Ammon's horn (tissue), 1 donor: ENCODE results near the gene PIP5KL1.

ENCODE experiments used
- DNase-seq: peaks from one replicate; pipeline ENCODE4 v3.0.0-alpha.2; 2016; ENCODE audit warnings: low spot score

Gene PIP5KL1

DNA sequence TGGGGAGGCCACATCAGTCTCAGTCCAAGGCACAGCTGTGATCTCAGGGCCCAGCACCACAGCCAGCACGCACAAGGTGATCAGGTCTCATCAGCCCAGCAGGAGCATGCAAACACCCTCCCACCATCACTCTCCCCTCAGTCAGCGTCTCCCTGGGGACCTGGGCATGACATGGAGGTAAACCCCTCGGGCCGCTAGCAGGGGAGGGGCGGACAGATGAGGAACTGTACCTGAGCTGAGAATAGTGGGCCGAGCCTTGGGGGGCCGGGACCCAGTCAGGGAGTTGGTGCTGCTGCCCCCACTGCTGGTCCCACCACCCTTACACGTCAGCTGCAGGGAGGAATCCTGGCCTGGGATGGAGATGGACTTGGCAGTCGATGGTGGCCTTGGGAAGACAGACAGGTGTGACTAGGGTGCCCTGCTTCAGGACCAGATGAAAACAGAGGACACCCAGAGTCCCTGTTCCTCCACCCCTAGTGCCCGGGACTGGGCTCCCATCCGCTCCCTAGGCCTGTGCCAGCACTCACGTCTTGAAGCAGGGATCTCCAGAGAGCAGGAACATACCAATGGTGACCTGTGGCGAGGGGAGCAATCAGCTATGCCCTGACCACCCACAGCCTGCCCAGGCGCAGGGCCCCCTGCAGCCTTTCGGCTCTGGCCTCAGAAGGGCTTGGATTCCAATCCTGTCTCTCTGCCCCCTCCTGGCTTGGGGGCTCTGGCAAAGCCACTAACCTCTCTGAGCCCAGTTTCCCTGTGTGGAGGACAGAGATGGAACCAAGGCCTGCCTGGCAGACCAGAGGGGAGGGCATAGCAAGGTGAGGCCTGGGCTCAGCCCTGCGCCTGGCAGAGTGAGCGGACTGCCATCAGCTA is 17.5 kb upstream of the PIP5KL1 start:
- DNase-seq, result no peak

DNA sequence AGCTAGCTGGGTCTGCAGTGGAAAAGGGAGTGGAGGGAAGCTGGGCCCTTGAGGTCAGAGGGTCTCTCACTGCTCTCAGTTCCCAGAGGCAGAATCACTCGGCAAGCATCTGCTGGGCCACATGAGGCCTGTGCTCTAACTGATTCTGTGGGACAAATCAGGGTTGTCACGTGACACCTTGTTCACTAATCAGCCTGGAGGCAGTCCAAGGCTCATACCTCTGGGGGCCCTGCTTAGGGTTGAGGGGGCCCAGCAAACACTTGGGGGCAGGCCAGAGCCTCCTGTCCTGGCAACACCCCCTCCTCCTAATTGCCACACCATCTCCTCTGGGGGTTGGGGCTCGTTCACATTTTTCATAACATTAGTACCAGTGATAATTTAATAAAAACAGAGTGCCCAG is 16.2 kb upstream of the PIP5KL1 start:
- DNase-seq, result no peak

DNA sequence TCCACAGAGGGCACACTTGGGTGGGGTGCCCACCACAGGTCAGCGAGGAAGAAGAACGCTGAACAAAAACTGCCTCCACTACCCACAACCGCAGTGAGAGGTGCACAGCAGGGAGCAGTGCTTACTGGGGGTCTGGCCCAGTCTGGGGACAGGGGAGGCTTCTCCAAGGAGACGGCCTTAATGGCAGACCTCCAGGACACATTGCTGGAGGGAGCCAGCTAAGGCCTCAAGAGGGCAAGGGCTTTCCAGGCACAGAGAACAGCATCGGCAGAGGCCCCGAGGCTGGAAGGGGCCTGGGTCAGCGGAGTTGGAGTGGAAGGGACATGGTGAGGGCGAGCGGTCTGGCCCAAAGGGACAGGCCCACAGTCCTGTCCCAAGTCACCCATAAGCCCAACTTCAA is 15.4 kb upstream of the PIP5KL1 start:
- no peak for DNase-seq

DNA sequence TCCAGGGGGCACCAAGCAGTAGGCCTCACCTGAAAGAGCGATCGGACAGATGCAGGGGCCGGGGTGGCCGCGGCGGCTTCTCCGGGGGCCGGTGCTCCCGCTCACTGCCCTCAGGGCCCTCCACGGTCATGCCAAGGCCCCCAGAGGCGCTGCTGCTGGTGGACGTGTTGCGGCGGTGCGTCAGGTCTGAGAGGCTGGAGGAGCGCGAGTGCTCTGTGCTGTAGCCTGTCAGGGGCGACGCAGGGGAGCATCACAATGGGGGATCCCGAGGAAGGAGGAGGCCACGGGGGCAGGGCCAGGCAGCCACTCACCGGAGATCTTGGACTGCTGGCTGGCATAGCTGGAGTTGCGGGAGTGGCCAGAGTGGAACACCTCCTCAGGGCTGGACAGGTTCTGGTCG is 14.8 kb upstream of the PIP5KL1 start:
- no peak for DNase-seq

DNA sequence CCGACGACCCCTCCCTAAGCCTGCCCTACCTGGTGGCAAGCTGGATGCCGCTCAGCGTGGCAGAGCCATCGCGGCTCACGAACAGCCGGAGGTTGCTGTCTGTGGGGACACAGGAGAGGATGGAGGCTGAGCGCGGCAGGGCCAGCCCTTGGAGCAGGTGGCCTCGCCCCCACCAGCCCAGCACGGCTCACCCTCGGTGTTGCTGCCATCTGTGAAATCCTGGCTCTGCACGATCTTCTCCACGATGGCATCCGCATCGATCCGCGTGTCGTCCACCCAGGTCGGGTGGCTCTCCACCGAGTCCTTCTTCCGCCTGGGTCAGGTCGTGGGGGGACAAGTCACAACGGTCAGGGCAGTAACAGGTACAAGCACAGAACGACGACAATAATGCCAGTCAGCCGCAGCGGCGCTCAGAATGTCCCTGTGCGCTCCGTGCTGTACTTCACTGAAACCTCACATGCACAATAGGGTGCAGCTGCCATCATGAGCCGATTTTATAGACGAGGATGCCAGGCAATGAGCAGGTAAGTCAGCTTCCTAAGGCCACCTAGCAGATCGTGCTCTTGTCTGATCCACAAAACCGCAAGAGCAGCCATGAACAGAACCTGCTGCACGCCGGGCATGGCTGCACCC is 14.1 kb upstream of the PIP5KL1 start:
- no peak for DNase-seq

DNA sequence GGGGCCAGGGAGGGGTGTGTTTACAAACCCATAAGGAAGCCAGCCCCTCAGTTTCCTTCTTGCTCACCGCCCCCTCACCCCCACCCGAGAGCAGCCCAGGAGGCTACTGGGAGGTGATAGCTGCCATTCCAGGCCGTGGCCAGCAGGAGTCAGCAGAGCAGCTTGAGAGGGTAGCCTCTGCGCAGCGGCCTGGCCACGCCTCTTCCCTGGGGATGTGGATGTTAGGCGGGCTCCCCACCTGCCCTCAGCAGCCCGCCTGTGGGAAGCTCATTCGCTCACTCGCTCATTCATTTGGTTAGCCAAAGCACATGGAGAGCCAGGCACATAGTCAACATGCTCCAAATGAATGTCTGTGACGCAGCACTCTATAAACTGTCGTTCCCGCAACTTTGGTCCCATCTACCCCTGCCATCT is 13.2 kb upstream of the PIP5KL1 start:
- peak; percentile 96 for DNase-seq

DNA sequence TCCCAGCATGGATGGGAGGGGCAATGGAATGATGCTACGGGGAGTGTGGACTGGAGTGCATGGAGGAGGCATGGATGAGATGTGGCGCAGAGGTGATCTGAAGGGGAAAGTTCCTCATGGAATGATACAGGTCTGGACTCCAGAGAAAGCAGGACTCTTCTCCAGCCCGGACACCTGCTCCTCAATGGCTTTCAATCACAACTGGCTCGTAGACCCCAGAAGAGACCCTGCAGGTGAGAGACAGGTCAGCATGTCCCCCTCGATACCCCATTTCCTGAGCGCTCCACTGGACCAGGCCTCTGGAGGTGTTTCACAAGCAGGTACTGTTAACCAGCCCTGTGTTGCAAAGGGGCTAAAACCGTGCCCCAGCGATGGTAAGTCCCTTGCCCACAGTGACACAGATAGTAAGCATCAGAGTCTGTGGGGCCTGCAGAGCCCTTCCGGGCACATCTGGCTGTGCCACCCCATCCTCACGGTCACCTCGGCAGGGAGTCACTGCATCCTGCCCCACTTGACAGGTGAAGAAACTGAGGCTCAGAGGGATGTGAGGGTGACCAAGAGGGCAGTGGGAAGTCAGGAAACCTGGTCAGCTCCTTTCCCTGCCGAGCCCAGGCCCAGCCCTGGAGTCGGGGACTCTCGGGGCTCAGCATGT is 12.6 kb upstream of the PIP5KL1 start:
- no peak for DNase-seq

DNA sequence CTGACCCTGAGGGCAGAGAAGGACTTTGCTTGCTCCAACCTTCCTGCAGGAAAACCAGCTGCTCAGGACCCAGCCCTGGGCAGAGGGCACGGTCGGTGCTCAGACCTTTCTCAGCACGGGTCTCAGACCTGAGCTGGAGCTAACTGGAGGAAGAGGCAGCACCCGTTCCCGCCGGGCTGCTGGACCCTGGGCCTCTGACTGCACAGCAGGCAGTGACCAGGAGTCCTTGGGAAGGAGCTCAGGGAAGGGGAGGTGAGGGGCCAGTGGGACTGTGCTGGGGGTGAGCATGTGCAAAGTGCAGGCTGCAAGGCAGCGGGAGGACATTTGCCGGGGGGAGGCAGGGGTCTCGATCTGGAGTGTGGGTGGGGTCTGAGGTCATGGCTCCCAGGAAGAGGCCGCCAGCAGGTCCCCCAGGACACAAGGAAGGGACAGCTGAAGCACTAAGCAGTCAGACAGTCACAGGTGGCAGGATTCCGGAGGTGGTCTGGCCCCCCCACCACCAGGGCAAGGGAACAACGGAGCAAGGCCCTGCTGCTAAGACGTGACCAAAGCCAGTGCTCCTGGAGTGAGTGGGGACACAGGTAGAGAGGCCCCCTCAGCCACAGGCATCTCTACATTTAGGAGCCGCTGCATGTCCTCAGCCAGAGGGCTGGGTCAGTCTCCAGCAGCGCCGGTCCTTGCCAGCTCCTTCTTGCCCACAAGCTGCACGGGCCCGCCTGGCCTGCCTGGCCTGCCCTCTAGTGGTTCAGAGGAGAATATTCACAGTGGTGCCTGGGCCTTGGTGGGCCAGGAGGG is 11.8 kb upstream of the PIP5KL1 start:
- DNase-seq, result peak; percentile 83

DNA sequence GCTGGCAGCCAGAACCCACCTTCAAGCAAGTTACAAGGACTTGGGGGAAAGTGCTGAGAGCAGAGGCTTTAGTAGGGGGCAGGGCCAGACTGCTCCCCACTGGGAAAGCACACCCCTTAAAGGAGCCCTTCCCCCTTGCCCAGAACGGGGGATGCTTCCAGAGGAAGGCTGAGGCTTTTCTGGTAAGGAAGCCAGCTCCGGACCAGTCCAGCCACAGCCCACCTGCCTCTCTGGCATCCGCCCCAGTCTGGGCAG is 11.3 kb upstream of the PIP5KL1 start:
- DNase-seq, result no peak

DNA sequence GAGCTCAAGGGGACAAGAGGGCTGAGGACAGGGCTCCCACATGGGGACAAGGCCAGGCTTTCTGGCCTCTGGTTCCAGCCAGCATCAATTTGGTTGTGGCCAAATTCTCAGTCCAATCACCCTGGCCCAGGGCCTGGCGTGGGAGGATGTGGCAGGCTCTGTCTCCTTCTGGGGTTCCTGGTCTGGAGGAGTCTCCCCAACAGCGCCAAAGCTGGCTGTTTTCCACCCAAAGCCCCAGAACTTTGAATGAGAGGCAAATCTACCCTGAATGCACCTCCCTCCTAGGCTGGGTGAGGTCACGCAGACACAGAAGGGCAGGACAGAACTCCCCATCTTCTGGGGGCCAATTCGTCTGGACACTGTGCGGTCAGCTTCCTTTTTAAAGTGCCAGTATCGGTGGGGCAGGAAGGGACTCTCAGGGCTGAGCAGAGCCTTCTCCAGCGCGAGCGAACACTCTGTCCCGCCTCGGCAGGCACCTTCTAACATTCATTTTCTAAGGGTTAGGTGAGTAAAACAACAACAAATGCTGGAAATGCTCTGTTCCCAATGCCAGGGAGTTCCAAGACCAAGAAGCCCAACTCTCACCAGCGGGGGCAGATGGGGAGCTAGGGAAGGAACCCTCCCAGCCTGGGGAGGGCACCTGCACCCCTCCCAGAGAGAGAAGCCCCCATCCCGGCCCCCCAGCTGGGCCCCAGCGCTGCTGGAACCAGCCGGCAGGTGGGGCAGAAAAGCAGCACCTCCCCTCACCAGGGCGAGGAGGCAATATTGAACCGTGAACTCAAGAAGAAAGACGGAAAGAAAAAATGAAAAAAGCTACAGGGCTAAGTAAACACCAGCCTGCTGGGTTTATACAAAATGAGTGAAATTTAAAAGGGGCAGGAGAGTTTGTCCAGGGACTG is 10.7 kb upstream of the PIP5KL1 start:
- DNase-seq, result no peak

DNA sequence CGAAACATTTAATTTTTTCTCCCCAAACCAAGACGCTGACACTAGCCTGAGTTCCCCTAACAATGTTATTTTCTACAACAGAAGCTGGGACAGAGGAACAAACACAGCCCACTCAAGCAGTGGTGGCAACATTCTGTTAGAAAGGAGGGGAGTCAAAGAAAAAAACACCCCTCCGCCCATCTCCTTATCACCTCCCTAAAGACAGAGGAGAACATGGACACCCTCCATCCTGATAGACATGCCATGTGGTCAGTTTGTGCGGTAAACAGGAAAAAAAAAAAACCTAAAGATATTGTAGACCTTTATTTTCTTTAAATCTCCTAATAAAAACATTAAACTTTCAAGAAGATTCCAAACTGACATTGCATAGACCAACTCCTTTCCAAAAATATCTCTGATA is 10.0 kb upstream of the PIP5KL1 start:
- DNase-seq, result no peak

DNA sequence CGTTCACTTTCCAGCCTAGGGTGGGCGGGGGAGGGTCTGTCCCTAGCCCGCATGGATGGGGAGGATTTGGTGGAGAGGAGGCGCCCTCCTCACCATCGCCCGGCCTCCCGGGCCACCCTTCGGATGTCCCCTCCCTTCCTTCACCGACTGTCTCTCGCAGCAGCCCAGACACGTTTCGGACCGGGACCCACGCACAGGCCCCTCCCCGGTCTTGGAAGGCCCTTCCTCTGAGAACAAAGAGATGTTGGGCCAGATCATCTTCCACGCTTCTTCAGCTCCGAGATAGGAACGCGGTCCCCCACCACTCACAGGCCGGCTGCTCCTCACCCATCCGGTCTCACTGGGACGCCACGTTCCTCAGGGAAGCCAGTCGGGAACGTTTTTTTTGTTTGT is 7.7 kb upstream of the PIP5KL1 start:
- DNase-seq, result no peak

DNA sequence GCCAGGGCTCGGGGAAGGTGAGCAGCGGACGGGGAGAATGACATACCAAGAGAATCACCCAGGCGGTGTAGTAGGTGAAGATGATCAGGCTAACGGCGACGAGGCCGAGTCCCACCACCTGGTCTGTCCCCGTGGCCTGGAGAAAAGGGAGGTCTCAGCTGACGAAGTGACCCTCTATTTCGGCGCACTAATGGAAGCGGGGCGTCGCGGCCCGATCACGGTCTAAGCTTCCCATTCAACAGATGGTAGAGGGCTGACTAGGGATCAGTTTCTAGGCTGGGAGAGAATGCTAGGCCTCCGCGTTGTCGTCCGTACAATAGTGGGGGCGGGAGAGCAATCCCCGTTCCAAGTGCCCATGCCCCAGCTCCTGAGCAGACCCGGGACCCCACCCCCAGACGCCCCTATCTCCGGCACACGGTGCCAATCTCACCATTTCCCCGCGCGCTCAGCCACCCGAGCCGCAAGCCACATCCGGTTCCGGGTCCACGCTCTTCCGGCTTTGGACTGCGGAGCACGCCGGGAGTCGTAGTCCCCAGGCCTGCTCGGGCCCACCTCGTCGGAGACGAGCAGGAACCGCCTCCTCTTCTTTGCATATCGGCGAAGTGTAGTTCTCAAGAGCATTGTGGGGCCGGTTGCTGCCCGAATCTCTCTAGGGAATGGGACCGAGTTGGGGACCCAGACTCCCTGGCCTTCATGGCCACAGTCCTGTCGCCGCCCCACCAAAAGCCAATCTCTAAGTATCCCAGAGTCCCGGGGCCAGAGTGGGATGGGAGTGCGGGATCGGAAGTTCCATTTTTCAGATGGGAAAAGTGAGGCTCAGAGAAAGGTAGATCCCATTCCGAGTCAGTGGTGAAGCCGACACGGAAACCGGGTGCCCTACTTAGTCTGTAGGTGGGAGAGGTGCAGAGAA is 7.1 kb upstream of the PIP5KL1 start, which contains the start of gene DPM2:
TSS of gene DPM2 (minus strand) at position 467 of the 910 bp plus-strand sequence. CDS start at position 433, 34 bp downstream.
- peak; percentile 91 for DNase-seq

DNA sequence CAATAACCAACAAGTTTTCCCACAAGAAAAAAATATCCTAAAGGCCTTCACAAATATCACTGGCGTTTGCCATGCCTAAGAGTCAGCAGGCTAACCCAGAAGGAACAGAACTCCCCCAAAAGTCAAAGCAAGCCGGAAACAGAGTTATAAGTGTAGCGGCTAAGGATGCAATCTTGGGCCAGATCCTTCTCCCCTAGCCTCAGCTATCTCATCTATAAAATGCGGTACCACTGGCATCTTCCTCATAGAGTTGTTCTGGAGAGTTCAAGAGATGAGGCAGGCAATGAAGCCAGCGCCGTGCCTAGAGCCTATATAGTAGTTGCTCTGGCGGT is 6.4 kb upstream of the PIP5KL1 start:
- no peak for DNase-seq

DNA sequence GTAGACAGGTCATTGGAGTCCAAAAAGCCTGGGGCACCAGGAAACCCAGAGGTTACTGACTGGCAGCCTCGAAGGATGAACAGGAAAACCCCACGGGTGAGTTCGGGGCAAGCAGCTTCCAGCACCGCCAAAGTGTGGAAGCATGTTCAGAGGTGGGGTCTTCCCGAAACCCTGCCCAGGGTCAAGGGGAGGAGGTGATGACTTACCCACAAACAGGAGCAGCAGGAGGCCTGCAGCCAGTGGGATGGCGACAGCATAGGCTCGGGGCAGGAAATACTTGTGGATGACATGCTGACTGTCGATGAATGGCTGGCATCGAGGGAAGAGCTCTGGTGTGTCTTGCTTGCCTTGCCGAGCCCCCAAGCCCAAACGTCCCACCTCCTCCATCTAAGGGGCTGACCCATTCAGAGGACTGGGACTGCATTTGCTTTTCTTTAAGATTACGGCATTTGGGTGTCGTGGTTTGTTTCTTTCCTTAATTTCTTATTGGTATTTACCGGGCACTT is 5.8 kb upstream of the PIP5KL1 start:
- DNase-seq, result no peak

DNA sequence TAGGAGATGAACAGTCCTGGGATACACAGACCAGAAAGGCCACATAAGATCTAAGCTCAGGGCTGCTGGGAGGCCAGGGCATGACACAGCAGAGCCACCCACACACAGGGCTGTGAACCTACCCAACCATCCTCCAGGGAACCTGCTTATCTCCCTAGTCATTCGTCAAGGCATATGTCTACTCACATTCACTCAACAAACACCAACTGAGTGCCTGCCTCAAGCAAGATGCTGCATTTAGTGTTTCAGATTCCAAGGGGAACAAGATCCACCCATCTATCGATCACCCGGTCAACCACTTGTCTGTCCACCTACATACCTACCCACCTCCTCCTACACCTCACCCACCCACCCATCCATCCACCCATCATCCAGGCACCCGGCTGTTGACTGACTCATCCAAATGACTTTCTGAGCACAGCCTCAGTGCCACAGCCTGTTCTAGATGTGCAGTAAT is 5.2 kb upstream of the PIP5KL1 start:
- DNase-seq, result no peak

DNA sequence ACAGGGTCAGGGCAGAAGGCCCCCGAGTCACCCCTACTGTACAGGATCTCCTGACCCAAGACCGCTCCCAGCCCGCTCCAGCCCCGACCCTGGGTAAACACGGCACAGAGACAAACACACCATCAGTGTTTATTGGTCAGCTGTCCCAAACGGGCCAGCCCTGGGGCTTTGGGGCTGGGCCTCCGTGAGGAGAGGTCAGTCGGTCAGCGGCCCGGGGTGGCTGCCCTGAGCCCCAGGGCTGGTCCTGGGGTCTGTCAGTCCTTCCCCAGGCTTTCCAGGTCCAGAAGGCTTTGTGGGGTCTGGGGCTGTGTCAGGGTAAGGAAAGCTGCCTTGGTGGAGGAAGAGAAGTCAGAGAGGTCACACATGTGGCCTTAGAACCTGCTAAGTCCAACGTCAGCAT is 4.4 kb upstream of the PIP5KL1 start:
- no peak for DNase-seq

DNA sequence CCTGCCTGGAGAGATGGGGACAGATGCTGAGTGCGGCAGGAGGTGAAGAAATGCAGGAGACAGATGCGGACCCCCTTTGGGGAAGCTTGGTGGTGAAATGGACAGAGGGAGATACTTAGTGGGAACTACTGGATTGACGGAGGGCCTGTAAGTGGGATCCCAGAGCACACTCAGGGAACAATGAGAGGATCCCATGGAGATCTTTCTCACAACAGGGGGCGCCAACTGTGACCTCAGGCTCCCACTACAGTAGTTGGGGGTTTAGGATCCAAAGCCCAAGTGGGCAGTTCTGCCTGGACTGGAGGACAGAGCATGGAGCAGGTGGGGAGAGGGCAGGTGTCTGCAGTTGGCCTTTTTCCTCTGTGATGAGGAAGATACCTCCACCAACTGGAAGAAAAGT is 3.7 kb upstream of the PIP5KL1 start:
- DNase-seq, result no peak

DNA sequence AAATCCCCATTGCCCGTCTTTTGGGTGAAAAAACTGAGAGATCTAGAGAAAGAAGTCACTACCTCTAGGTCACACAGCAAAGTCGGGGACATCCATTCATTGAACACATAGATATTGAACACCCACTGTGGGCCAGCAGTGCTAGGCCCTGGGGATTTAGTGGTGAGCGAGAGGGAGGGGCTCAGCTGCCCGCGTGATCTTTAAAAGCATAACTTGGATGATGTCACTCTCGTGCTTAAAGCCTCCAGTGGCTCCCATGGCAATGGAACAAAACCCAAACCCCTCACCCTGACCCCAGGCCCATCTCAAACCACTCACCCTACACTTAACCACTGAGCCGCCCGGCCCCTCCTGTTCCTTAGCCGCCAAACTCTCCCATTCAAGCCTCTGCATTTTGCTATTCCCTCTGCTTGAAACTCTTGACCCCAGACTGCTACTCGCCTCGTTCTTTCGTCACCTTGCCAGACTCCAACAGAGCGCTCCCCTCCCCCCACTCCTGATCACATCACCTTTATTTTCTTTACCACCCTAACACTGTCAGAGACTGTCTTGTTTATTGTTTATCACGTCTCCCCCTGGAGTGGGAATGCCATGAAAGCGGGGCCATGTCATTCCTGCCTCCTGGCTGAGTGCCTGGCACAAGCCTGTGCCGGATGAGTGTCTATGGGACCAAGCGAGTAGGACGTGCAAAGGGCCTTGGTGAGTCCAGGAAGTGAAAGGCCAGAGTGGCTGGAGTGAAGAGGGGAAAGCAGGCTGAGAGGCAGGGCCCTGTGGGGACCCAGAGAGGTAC is 710 bp upstream of the PIP5KL1 start:
- no peak for DNase-seq

DNA sequence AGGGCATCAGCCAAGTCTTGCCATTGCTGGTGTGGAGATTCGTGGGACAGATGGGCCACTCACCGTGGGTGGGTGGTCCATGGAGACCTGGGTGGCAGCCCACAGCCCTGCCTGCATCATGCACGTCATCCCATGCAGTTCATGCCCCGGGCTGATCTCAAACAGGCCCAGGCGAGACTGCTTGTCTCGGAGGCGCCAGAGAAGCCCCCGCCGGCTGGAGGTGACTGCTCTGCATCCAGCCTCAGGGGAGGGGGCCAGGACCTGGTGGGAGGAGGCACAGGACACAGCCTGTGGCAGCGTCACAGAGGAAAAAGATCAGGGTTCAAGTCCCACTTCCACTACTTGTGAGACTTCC is 975 bp downstream of the PIP5KL1 start:
- DNase-seq, result no peak
